B cell (primary cell): ENCODE measurements around the gene C2orf74. TPM values are rescaled to one million over a fixed set of nuclear protein-coding genes. Genes with fewer than 3 reads are reported as not detected.

Experiments used
- ATAC-seq: fragments of 200-7000 bp; cut with Tn5 transposase; one replicate; pipeline ENCODE4 v1.10.0; 2021; ENCODE audit warnings: low read depth, mild to moderate bottlenecking, moderate number of reproducible peaks, moderate library complexity
- CTCF ChIA-PET: fragments of 350-600 bp; sonication (Branson Sonifier 250); formaldehyde crosslinking; loops from one replicate; lab custom pipeline; 2021; ENCODE audit warnings: antibody characterized with exemption, inconsistent platforms; lab: Charles Lee
- POLR2A ChIA-PET: fragments of 350-600 bp; sonication (Branson Sonifier 250); formaldehyde crosslinking; loops from one replicate; lab custom pipeline; 2021; ENCODE audit warnings: antibody characterized with exemption; lab: Charles Lee
- DNase-seq: peaks from one replicate; pipeline ENCODE4 v3.0.0; 2013
- H2AFZ ChIP-seq: 2 replicates; pipeline ENCODE4 v1.6.1; 2012; ENCODE audit warnings: mild to moderate bottlenecking, low read depth, low read length; ENCODE audit not compliant: insufficient read depth, poor library complexity, severe bottlenecking
- H3K27ac ChIP-seq, 2 donors: 1 replicate in 1 of 2; 2 replicates in 1 of 2; pipeline ENCODE4 v1.5.1; 2012 to 2013; ENCODE audit warnings: low read length in 2 of 2, mild to moderate bottlenecking in 2 of 2, moderate library complexity in 1 of 2
- H3K27me3 ChIP-seq, 4 experiments: fragments of 200-600 bp in 1 of 4; sonication (generic) in 1 of 4; replicated peaks in 1 of 4; 1 replicate in 2 of 4; 2 replicates in 2 of 4; pipeline versions ENCODE4 v1.6.1 to v1.7.0; 2013 to 2016; ENCODE audit warnings: low read length in 3 of 4, mild to moderate bottlenecking in 2 of 4, mixed read lengths in 1 of 4, moderate library complexity in 1 of 4; ENCODE audit not compliant: insufficient read depth in 4 of 4, control insufficient read depth in 3 of 4; ENCODE audit errors: control extremely low read depth in 1 of 4
- H3K36me3 ChIP-seq, 2 experiments: replicated peaks in 1 of 2; 1 replicate in 1 of 2; 2 replicates in 1 of 2; pipeline versions ENCODE4 v1.6.1 to v1.7.1; 2013; ENCODE audit warnings: low read length in 1 of 2; ENCODE audit not compliant: insufficient read depth in 2 of 2, control insufficient read depth in 1 of 2; ENCODE audit errors: control extremely low read depth in 1 of 2, extremely low read depth in 1 of 2
- H3K4me1 ChIP-seq, 2 donors: fragments of 200-600 bp in 1 of 2; sonication (generic) in 1 of 2; 1 replicate in 1 of 2; 2 replicates in 1 of 2; pipeline versions ENCODE4 v1.5.1 to v1.6.1; 2013 to 2017; ENCODE audit warnings: low read length in 2 of 2; ENCODE audit not compliant: control insufficient read depth in 2 of 2, insufficient read depth in 2 of 2
- H3K4me2 ChIP-seq: replicated peaks from 2 replicates; pipeline ENCODE3; 2012; ENCODE audit warnings: mild to moderate bottlenecking, low read depth, low read length; ENCODE audit not compliant: poor library complexity, severe bottlenecking
- H3K4me3 ChIP-seq, 5 experiments: fragments of 200-600 bp in 1 of 5; sonication (generic) in 1 of 5; 1 replicate in 3 of 5; 2 replicates in 2 of 5; pipeline versions ENCODE4 v1.5.1 to v1.7.0; 2011 to 2016; ENCODE audit warnings: low read length in 4 of 5, mild to moderate bottlenecking in 4 of 5, low read depth in 2 of 5, control low read depth in 1 of 5, moderate library complexity in 1 of 5; ENCODE audit not compliant: insufficient read depth in 1 of 5; ENCODE audit errors: control extremely low read depth in 1 of 5, extremely low read depth in 1 of 5
- H3K79me2 ChIP-seq: fragments of 200-600 bp; sonication (generic); one replicate; pipeline ENCODE4 v1.6.0; 2016; ENCODE audit warnings: low read length; ENCODE audit not compliant: control insufficient read depth, insufficient read depth
- H3K9ac ChIP-seq: fragments of 200-600 bp; sonication (generic); 2 replicates; pipeline ENCODE4 v1.6.1; 2017; ENCODE audit warnings: mild to moderate bottlenecking, low read length, moderate library complexity
- H3K9me3 ChIP-seq, 3 donors: one replicate each; pipeline versions ENCODE4 v1.6.1 to v1.7.1; 2013; ENCODE audit warnings: low read length in 2 of 3; ENCODE audit not compliant: control insufficient read depth in 2 of 3, insufficient read depth in 1 of 3; ENCODE audit errors: control extremely low read depth in 1 of 3
- H4K20me1 ChIP-seq: 2 replicates; pipeline ENCODE4 v1.6.0; 2012; ENCODE audit warnings: mild to moderate bottlenecking, low read length; ENCODE audit not compliant: insufficient read depth, control insufficient read depth, poor library complexity, severe bottlenecking
- H3K27ac Mint-ChIP-seq: one replicate; pipeline ENCODE4 v1.8.0; 2021; ENCODE audit warnings: mixed read lengths
- H3K27me3 Mint-ChIP-seq: one replicate; pipeline ENCODE4 v1.8.0; 2021; ENCODE audit warnings: mixed read lengths
- H3K4me1 Mint-ChIP-seq: one replicate; pipeline ENCODE4 v1.8.0; 2021; ENCODE audit warnings: mixed read lengths
- H3K4me3 Mint-ChIP-seq: one replicate; pipeline ENCODE4 v1.8.0; 2021; ENCODE audit warnings: mixed read lengths
- H3K9me3 Mint-ChIP-seq: one replicate; pipeline ENCODE4 v1.8.0; 2022; ENCODE audit warnings: mixed read lengths; ENCODE audit not compliant: insufficient read depth
- EZH2 ChIP-seq: IDR thresholded peaks from 2 replicates; pipeline ENCODE4 v1.6.1; 2012; ENCODE audit warnings: borderline replicate concordance, low read depth, mild to moderate bottlenecking, moderate library complexity, low read length; ENCODE audit not compliant: insufficient read depth, poor library complexity, severe bottlenecking
- WGBS: methylation state at CpG from one replicate; pipeline ENCODE4 v1.1.5; 2013; ENCODE audit warnings: missing lambda C conversion rate; ENCODE audit not compliant: insufficient coverage; 5-methylcytosine and 5-hydroxymethylcytosine counted together
- intact Hi-C: fragments of 100-400 bp; cut with micrococcal nuclease; formaldehyde crosslinking; loops from one replicate; pipeline ENCODE4 v1.10.0; 2022
- polyA plus RNA-seq: library from polyadenylated mRNA; depleted of rRNA; stranded (reverse); fragments of >200 nt; gene quantifications from 2 replicates; pipeline ENCODE4 v1.2.3, GENCODE V29; 2012
- total RNA-seq, 2 donors: library from RNA; stranded (reverse); fragments of 120-200 nt in 1 of 2; gene quantifications; 1 replicate in 1 of 2; 2 replicates in 1 of 2; pipeline versions ENCODE4 v1.2.3 to v1.2.4, GENCODE V29; 2013 to 2022
- TF ChIP-seq, protein P1 (sequence below): fragments of 200-600 bp; IDR thresholded peaks from one replicate; pipeline ENCODE4 v1.8.0; 2022; ENCODE audit warnings: antibody characterized with exemption, mild to moderate bottlenecking

Gene C2orf74
- total and polyA plus RNA-seq, 2 donors (not counting 1 experiment from before 2014, with no cell fraction given): 11.1 to 16.2 TPM

DNA sequence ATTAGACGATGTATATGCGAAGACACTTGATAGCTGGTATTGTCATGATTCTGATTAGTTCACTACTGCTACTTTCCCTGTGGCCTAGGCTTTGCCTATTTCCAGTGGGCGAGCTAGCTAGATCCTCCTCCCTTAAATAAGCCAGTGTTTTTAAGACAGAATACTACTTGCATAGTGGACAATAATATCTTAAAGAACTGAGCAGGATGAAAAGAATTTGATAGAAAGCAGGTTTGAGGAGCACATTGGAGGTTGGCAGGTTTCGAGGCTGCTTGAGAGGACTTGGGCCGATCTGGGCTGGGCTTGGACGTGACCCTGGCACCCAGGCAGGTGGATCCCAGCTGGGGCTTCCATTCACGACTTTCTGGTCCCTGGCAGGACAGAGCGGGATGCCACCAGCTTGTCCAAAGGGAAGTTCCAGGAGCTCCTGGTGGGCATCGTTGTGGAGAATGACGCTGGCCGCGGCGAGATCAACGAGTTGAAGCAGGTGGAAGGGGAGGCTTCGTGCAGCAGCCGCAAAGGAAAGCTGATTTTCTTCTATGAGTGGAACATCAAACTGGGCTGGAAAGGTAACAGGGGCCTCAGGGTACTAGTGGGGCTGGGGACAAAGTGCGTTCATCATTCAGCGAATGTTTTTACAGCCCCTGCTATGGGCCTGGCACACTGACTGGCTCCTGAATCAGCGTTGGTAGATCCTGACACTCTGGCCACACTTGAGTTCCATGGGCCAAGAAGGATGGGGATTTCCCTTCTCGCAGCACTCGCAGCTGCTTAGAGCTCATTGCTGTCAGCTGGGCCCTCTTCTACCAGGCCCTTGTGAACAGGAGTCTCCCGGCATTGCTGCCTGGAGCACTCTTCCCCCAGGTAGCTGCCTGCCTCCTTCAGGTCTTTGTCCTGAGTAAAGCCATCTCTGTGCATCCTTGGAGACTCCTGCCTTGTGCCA, 16.9 kb downstream of the C2orf74 start:
- Mint-ChIP-seq H3K4me1 (peaks cover 57% of the 10 kb centered on the region), H3K4me3 (peak overlapping the region; percentile 94), H3K27me3 (no peaks in the 10 kb centered on the region), H3K9me3 (no peaks in the 10 kb centered on the region), H3K27ac (peak overlapping the region; percentile 97)
- Histone ChIP-seq H3K9me3 (no peaks in the 10 kb centered on the region), H3K4me3 (peak overlapping the region in 2 of 5 experiments; percentile 69 to 75), H3K4me2 (peak overlapping the region; percentile 73), H3K4me1 (peaks cover 26 to 42% of the 10 kb centered on the region in 2 donors), H2AFZ (peak overlapping the region; percentile 86), H3K36me3 (peaks cover 12 to 47% of the 10 kb centered on the region in 2 experiments), H4K20me1 (peaks cover 15% of the 10 kb centered on the region), H3K79me2 (peaks cover 48% of the 10 kb centered on the region), H3K27me3 (no peaks in the 10 kb centered on the region), H3K27ac (peak overlapping the region in 1 of 2 donors; percentile 96), H3K9ac (peak overlapping the region; percentile 98)
- intact Hi-C loops: loop anchor here (10.0 kb wide), 1 partner anchor 706 kb away; the partner anchor contains the start of gene CCT4
- ChIA-PET POLR2A (interaction anchor here (0.6 to 1.4 kb wide), 4 partner anchors 10 to 585 kb away, joined by 3 to 10 read pairs (median 4); no protein-coding TSS in a partner anchor), CTCF (interaction anchor here (0.6 kb wide), 2 partner anchors 329 to 954 kb away, joined by 3 read pairs; no protein-coding TSS in a partner anchor)
- DNase-seq: peak; percentile 29
- WGBS: 87% methylated on average over 21 of the region's 22 CpGs
- ATAC-seq: no peak
- no peak for TF ChIP-seq EZH2
- TF ChIP-seq, protein P1, sequence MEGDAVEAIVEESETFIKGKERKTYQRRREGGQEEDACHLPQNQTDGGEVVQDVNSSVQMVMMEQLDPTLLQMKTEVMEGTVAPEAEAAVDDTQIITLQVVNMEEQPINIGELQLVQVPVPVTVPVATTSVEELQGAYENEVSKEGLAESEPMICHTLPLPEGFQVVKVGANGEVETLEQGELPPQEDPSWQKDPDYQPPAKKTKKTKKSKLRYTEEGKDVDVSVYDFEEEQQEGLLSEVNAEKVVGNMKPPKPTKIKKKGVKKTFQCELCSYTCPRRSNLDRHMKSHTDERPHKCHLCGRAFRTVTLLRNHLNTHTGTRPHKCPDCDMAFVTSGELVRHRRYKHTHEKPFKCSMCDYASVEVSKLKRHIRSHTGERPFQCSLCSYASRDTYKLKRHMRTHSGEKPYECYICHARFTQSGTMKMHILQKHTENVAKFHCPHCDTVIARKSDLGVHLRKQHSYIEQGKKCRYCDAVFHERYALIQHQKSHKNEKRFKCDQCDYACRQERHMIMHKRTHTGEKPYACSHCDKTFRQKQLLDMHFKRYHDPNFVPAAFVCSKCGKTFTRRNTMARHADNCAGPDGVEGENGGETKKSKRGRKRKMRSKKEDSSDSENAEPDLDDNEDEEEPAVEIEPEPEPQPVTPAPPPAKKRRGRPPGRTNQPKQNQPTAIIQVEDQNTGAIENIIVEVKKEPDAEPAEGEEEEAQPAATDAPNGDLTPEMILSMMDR: no peak
